ENCODE measurements around the gene CMIP.

- no peak for TF ChIP-seq CTCF (IDR thresholded peaks at IDR 0.05; ENCODE audit: borderline replicate concordance, extremely low read depth, low read length, poor library complexity, severe bottlenecking)
- TF ChIP-seq EZH2 (IDR thresholded peaks at IDR 0.05; ENCODE audit: borderline replicate concordance, low read depth, low read length, severe bottlenecking) = no peak
Observed at GRCh38 chr16:81472391-81472790, 27.8 kb downstream of the CMIP start.
